ENCODE results near the gene ACTN1.

The ACTN1 gene

GRCh38 chr14:68844210-68844545 is 134.9 kb downstream of the ACTN1 start:
- DNase-seq (ENCODE audit: insufficient read length, low spot score), result no peak
- FAIRE-seq, result no peak

GRCh38 chr14:68843471-68844209 is 135.5 kb downstream of the ACTN1 start:
- peak; percentile 84 for FAIRE-seq
- DNase-seq (ENCODE audit: insufficient read length, low spot score), result peak; percentile 56

GRCh38 chr14:68842298-68842697 is 136.8 kb downstream of the ACTN1 start:
- DNase-seq (ENCODE audit: insufficient read length, low spot score) (no peak), FAIRE-seq (no peak)

GRCh38 chr14:68841016-68841809 is 137.9 kb downstream of the ACTN1 start:
- no peak for DNase-seq (ENCODE audit: insufficient read length, low spot score)
- FAIRE-seq, result no peak

- DNase-seq (ENCODE audit: insufficient read length, low spot score) (no peak), FAIRE-seq (no peak)
Measured at GRCh38 chr14:68840454-68840853, 138.6 kb downstream of the ACTN1 start.

GRCh38 chr14:68836082-68836481 is 143.0 kb downstream of the ACTN1 start:
- FAIRE-seq, result no peak
- DNase-seq (ENCODE audit: insufficient read length, low spot score), result no peak

GRCh38 chr14:68834816-68835215 is 144.3 kb downstream of the ACTN1 start:
- FAIRE-seq (no peak), DNase-seq (ENCODE audit: insufficient read length, low spot score) (no peak)

GRCh38 chr14:68828698-68829097 is 150.4 kb downstream of the ACTN1 start:
- FAIRE-seq (no peak), DNase-seq (ENCODE audit: insufficient read length, low spot score) (no peak)

- no peak for FAIRE-seq
- DNase-seq (ENCODE audit: insufficient read length, low spot score), result no peak
Measured at GRCh38 chr14:68825729-68826128, 153.4 kb downstream of the ACTN1 start.

- no peak for DNase-seq (ENCODE audit: insufficient read length, low spot score)
- peak; percentile 77 for FAIRE-seq
Measured at GRCh38 chr14:68824517-68825347, 154.4 kb downstream of the ACTN1 start.

- FAIRE-seq (no peak), DNase-seq (ENCODE audit: insufficient read length, low spot score) (no peak)
Measured at GRCh38 chr14:68824207-68824516, 154.9 kb downstream of the ACTN1 start.

Data from GM19239 (cell line).